Activated T-cell treated with anti-CD3 and anti-CD28 coated beads for 48 hours (primary cell): ENCODE results near the gene TMEM69.
"Not testable (repeated sequence)": the region's sequence is repeated elsewhere in the genome, so short reads cannot be mapped to it uniquely, and the experiment has no call there.

Experiments
- DNase-seq: peaks from one replicate; pipeline ENCODE4 v3.0.0-alpha.2; 2020; ENCODE audit warnings: low read depth

TMEM69 gene

GRCh38 chr1:45739641-45740156, 51.7 kb downstream of the TMEM69 start:
- DNase-seq = not testable (repeated sequence)
